GM19025 (cell line): ENCODE results near the gene MPP3.

Experiments
- ATAC-seq: cut with Tn5 transposase; IDR thresholded peaks from one replicate; pipeline ENCODE4 v1.9.1; 2021; ENCODE audit warnings: mild to moderate bottlenecking, low read depth, moderate library complexity; ENCODE audit not compliant: unreplicated experiment

MPP3 gene

GRCh38 chr17:43834106-43834505 lies 1.2 kb upstream of the MPP3 start:
- ATAC-seq: no peak

GRCh38 chr17:43832168-43832975 lies 574 bp downstream of the MPP3 start:
- ATAC-seq: no peak

GRCh38 chr17:43831633-43832032 lies 1.3 kb downstream of the MPP3 start:
- no peak for ATAC-seq

GRCh38 chr17:43830510-43831140 lies 2.3 kb downstream of the MPP3 start:
- no peak for ATAC-seq

GRCh38 chr17:43829738-43830137 lies 3.2 kb downstream of the MPP3 start:
- no peak for ATAC-seq

GRCh38 chr17:43827596-43827995 lies 5.3 kb downstream of the MPP3 start:
- ATAC-seq: no peak

GRCh38 chr17:43826206-43826605 lies 6.7 kb downstream of the MPP3 start:
- ATAC-seq: no peak

GRCh38 chr17:43825567-43825966 lies 7.4 kb downstream of the MPP3 start:
- ATAC-seq: no peak

- no peak for ATAC-seq
Observed at GRCh38 chr17:43823350-43824084, 9.4 kb downstream of the MPP3 start.

GRCh38 chr17:43822570-43823190 lies 10.3 kb downstream of the MPP3 start:
- ATAC-seq: no peak

- no peak for ATAC-seq
Observed at GRCh38 chr17:43820759-43821158, 12.2 kb downstream of the MPP3 start.

GRCh38 chr17:43818966-43819365 lies 14.0 kb downstream of the MPP3 start:
- no peak for ATAC-seq

GRCh38 chr17:43817826-43818225 lies 15.1 kb downstream of the MPP3 start:
- no peak for ATAC-seq

- ATAC-seq: no peak
Observed at GRCh38 chr17:43816336-43817320, 16.3 kb downstream of the MPP3 start.

- no peak for ATAC-seq
Observed at GRCh38 chr17:43814714-43815113, 18.2 kb downstream of the MPP3 start.

- ATAC-seq: no peak
Observed at GRCh38 chr17:43814026-43814425, 18.9 kb downstream of the MPP3 start.

- ATAC-seq: no peak
Observed at GRCh38 chr17:43813386-43813785, 19.6 kb downstream of the MPP3 start.

- ATAC-seq: no peak
Observed at GRCh38 chr17:43812396-43813265, 20.3 kb downstream of the MPP3 start.

GRCh38 chr17:43810823-43811222 lies 22.1 kb downstream of the MPP3 start:
- no peak for ATAC-seq
